ENCODE results near the gene ID2.

The ID2 gene

GRCh38 chr2:8670580-8670979 lies 11.3 kb upstream of the ID2 start:
- no peak for DNase-seq

DNA sequence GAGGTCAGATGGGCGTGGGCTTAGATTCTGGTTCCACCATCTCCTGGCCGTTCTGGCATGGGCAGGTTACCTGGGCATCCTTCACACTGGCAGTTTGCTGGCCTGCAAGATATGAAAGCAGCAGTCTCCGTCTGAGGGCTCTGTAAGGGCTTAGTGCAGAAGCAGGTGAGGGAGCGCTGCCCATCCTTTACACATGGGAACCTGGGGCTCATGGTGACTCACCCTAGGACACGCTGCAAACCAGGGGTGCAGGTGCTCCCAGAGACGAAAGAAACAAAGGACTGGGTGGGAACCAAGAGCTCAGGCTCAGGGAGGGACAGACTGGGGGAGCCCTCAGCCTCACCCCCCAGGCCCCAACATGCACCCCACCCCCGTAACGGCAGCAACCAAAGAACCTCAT lies 10.7 kb upstream of the ID2 start:
- DNase-seq = no peak

DNA sequence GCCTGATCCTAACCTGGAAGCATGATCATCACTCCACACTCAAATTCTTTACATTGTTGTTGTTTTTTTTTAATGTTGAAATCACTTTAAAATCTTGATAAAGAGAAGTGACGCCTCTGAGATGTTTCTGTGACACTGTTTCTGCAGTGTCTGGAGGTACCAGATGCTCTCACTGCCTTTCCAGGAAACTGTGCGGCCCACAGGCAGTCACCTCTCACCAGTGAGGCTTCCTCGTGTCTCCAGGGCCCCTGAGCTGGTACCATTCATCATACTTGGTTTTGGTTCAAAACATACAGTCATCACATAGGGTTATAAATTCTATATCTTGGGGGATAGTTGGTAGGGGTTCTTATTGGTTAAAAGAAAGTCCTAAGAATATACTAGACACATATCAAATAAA lies 10.1 kb upstream of the ID2 start:
- no peak for DNase-seq

DNA sequence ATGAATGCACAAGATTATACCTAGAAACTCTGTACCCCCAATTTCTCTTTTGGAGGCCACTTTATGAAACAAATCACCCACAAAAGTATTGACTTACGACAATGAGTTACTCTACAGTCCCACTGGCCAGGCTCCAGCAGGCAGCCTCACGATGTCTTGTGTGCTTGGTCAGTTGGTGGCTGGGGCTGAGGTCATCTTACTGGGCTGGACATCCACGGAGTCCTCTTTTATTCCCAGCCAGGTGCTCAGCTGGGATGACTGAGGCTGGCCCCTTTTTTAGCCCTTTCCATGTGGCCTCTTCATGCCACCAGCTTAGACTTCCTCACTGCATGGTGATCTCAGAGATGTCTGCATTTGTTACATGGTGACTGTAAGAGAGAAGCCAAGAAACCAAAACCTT lies 8.9 kb upstream of the ID2 start:
- DNase-seq = no peak

DNA sequence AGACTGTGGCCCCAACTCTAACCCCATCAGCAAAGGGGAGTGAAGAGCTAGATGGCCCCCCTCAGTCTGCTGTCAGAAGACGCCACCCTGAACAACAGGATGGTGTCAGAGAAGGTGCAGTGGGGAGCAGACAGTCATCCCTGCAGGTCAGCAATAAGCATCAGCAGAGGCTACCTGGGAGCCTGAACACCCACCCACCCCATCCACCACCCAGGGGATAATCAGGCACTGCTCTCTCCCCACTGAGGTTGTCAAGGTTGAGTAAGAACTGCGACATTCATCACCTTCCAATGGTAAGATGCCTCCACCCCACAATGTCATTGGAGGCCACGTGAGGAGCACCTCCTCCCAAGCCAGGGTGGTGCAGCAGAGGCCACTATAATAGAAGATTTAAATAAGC lies 8.5 kb upstream of the ID2 start:
- no peak for DNase-seq

DNA sequence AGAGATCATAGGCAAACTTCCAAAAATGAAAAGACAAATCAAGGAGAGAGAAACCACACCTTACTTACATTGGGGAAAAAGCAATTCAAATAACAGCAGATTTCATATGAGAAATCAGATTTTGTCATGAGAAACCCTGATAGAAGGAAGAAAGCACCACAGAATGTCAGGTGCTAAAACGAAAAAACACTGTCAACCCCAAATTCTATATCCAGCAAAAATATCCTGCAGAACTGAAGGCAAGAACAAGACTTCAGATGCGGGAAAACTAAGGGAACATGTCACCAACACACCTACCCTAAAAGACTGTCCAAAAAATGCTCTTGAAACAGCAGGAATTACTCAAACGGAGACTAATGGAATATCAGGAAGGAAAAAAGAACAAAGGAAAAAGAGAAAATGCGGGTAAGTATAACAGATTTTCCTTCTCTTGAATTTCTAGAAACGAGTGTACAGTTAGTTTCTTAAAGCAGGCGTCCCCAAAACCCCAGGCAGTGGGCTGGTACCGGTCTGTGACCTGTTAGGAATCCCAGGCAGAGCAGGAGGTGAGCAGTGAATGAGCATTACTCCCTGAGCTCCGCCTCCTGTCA lies 7.3 kb upstream of the ID2 start:
- DNase-seq = no peak

GRCh38 chr2:8675543-8675942 lies 6.3 kb upstream of the ID2 start:
- DNase-seq = no peak

DNA sequence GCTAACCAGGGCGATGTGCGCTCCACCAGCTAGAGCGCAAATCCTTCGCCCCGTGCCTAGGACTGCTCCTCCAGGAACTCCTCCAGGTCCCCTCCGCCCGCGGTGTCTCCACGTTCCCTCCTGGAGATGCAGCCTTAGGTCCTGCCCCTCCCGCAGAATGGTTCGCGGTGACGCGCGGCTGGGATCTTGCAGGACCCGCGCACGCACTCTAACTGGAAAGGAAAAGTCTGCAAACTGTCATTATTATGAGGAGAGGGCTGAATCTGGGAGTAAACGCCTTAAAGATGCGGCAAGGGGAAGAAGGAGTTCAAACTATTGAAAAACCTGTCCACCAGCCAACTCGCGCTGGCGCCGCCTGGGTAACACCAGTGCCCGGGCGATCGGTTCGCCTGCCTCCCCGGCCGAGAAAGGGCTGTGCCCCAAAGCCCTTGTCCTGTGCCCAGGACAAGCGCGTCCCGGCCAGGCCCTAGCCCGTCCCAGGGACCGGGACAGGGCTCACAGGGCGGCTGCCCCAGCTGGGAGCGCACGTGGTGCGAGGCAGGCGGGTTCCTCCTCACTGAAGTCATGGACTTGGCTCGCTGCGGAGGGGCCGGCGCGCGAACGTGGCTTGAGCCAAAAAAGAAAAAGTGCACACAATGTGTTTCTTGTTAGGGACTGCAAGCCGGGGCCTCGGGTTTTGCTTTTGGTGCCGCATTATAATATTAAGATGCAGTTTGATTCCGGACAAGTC lies 5.5 kb upstream of the ID2 start:
- DNase-seq = no peak

GRCh38 chr2:8676921-8677645 lies 4.8 kb upstream of the ID2 start:
- DNase-seq = peak; percentile 71

GRCh38 chr2:8677646-8678592 lies 3.9 kb upstream of the ID2 start:
- DNase-seq = peak; percentile 88

GRCh38 chr2:8678731-8679566 lies 2.9 kb upstream of the ID2 start:
- peak; percentile 97 for DNase-seq

DNA sequence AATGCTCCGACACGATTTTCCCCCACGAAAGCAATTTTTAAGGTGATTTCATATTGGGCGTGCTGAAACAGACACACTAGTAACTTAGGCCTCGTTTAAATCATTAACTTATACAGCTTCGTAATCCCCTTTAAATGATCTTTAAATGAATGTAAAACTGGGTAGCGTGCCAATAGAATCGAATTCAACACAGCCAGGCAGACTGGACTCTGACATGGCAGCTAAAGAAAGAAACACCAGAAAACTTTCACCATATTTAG lies 2.4 kb upstream of the ID2 start:
- DNase-seq = no peak

GRCh38 chr2:8679827-8680731 lies 1.8 kb upstream of the ID2 start:
- peak; percentile 46 for DNase-seq

DNA sequence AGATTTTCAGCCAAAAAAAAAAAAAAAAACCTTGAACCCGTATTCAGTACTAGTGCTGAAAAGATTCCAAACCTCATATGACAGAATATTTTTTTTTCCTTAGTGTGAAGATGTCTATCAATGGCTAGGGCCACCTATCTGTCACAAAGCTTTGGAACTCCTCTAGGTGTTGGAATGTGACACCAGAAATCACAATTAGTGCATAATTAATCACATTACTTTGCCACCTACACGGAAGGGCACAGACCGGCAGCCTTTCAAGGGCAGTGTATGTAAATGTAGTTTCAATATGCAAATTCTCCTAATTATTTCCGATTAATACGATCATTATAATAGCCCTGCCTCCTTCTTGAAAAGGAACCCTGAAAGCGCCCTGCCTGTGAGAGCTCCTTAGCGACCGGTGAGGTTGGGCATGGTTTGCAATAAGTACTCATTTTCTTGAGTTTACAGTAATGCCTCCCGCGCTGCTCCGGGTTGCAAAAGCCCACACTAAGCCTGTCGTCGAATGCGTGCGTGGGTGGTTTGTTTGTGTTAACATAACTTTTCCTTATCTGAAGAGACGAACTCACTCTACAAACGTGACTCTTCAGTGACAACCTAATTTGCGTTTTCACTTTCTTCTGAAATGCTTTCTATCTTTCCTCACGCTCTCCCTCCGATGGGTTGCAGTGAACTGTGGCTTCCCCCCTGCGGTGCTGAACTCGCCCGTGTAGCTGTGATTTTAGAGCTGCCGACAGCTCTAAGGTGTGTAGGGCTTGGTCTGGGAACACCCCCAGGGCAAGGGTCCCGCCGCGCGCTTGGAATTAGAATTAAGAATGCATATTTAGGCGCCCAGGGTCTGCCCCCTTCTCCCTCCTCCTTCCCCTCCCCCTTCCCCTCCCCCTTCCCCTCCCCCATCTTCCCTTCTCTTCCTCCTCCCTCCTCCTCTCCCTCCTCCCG lies 765 bp upstream of the ID2 start:
- peak; percentile 86 for DNase-seq

GRCh38 chr2:8682719-8683667 lies 1.1 kb downstream of the ID2 start:
- DNase-seq = peak; percentile 64

DNA sequence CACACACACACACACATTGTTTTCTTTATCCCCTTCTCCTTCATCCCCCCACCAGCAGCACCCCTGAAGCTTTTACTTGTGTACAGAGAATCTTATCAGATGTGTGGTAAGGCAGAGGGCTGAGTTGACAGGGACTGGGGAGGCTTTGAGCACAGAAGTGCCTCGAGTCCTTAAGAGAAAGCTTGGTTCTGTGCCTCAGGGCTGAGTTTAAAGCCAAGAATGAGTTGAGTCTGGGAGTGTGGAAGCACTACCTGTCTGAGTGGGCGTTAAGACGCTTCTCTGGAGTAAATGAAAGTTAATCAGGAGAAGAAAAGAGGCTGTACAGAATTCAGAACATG lies 2.7 kb downstream of the ID2 start:
- DNase-seq = peak; percentile 62

GRCh38 chr2:8684878-8685696 lies 3.2 kb downstream of the ID2 start:
- DNase-seq = peak; percentile 64

GRCh38 chr2:8685697-8686358 lies 4.0 kb downstream of the ID2 start:
- peak; percentile 76 for DNase-seq

Measured in NCI-H82 (cell line).